HG03159 (cell line): ENCODE measurements around the gene KIF5A.
A peak's percentile ranks its signal among the peaks of the same experiment; 100 is the strongest.

Experiments
- ATAC-seq: cut with Tn5 transposase; IDR thresholded peaks from one replicate; pipeline ENCODE4 v1.9.1; 2021; ENCODE audit warnings: mild to moderate bottlenecking, moderate library complexity; ENCODE audit not compliant: unreplicated experiment

KIF5A gene

GRCh38 chr12:57519796-57520052 is 30.1 kb upstream of the KIF5A start:
- peak; percentile 0 for ATAC-seq

DNA sequence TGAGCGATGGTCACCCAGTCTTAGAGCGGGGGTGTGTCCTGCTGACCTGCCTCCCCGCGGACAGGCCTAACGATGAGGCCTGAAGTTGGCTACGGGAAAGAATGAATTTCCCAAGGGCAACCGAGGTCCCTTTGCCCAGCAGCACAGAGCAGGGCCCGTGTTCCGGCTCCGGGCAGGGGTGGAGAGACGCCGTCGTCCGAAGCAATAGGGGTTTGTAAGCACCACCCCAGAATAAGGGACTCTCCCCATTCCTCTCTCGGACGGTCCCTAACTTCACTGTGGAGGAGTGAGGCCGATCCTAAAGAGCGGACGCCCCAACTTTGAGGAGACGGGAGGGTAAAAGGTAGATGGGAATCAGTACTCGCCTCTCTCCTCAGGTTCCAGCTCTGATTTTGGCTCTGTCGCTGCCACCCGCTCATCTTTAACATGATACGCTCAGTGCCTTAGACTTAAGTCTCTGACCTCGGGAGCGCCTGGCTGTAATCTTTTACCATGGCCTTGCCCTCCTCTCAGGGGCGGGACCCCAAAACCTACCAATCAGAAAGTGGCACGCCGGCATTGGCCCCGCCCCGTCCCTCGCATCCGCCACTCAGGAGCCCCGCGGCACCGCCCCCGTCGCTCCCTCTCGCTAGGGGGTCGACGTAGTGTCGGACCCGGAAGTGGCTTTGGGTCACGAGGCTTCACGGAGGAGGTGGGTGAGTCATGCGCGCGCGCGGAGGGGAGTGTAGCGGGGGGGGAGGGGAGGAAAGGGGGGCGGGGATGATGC is 29.6 kb upstream of the KIF5A start, which contains the start of gene DDIT3:
DDIT3 (minus strand) TSS at position 462 of the 766 bp plus-strand sequence. CDS start 3,108 bp downstream, outside the sequence.
- ATAC-seq: peak; percentile 68

DNA sequence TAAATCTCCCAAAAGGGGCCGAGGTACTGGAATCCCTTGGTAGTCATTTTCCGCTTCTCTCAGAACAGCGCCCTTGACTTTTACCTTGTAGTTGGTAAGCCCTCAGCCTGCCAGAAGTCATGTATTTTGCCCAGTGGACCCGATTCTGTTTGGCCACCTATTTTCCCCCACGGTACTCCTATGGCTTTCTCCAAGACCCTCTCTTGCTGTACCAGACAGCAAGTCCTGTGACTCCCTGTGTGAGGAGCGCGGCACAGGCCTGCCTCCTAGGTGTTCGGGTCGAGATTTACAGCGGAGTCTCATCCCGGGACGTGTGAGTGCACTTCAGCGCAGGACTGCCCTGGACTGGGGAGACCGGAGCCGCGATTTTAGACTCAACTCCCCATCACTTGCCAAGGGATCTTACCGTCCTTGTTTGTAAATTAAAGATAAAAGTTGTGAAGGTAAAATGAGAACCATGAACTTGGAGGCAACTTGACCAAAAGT is 28.3 kb upstream of the KIF5A start:
- no peak for ATAC-seq

DNA sequence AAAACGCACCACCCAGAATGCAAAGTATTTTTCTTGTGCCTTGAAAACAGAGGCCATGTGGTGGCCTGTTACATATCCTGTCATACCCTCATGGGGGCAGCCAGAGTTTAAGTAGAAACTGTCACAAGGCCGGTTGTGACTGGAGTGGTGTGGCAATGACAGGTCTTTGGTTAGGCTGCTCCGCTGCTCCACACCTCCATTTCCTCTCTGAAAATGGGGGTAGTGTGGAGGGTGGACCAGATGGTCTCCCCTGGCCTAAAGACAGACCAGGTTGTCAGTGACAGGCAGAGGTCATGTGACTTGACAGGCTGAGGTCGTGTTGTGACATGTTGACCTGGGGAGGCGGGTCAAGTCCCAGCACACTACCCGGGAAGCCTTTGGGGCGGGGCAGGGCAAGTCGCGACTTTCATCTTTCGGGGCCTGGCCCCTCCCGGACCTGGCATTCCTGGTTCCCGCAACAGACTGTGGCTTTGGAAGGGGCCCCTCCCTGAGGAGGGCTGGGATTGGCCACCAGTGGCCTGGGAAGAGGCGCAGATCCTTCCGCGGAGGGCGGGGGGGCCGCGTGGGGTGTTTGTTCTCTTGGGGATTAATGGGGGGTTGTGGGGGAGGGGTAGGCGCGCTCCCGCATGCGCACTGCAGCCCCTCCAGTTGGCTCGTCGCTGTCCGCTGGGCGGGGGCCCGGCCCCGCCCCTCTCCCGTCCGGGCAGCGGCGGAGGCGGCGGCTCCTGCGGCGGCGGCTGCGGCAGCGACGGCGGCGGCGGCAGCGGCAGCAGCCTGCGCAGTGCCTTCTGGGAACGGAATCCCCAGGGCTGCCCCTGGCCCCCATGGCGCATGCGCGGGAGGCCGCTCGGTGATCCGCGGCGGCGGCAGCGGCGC is 27.6 kb upstream of the KIF5A start, which contains the start of gene MBD6:
MBD6 (plus strand) TSS at position 814 of the 876 bp plus-strand sequence. CDS start 1,480 bp downstream, outside the sequence.
- ATAC-seq: peak; percentile 35

GRCh38 chr12:57522887-57523705 is 26.7 kb upstream of the KIF5A start:
- no peak for ATAC-seq

- no peak for ATAC-seq
Measured at GRCh38 chr12:57523706-57524614, 25.9 kb upstream of the KIF5A start.

DNA sequence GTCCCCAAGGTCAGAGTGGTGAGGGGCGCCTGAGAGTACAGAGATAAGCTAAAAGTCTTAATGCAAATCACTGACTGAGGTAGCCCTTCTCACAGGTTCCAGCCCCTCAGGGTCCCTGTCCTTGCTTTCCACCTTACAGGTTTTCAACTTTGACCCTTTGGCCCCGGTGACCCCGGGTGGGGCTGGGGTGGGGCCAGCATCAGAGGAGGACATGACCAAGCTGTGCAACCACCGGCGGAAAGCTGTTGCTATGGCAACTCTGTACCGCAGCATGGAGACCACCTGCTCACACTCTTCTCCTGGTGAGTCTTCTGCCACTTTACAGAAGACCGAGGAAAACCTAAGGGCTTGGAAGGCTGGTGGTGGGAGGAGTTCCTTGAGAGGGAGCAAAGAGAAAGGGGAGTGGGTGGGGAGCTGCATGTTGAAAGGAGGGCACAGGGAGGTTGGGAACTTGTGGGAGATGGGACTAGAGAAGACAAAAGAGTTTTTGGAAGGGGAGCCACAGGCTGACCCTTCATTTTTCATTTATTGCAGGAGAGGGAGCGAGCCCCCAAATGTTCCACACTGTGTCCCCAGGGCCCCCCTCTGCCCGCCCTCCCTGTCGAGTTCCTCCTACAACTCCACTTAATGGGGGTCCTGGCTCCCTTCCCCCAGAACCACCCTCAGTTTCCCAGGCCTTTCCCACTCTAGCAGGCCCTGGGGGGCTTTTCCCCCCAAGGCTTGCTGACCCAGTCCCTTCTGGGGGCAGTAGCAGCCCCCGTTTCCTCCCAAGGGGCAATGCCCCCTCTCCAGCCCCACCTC is 24.8 kb upstream of the KIF5A start:
- no peak for ATAC-seq

DNA sequence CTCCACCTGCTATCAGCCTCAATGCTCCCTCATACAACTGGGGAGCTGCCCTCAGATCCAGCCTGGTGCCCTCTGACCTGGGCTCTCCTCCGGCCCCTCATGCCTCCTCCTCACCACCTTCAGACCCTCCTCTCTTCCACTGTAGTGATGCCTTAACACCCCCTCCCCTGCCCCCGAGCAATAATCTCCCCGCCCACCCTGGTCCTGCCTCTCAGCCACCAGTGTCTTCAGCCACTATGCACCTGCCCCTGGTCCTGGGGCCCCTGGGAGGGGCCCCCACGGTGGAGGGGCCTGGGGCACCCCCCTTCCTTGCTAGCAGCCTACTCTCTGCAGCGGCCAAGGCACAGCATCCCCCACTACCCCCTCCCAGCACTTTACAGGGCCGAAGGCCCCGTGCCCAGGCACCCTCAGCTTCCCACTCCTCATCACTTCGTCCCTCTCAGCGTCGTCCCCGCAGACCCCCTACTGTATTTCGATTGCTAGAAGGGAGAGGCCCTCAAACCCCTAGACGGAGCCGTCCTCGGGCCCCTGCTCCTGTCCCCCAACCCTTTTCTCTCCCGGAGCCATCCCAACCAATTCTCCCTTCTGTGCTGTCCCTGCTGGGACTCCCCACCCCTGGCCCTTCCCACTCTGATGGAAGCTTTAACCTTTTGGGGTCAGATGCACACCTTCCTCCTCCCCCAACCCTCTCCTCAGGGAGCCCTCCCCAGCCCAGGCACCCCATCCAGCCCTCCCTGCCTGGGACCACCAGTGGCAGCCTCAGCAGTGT is 24.0 kb upstream of the KIF5A start:
- ATAC-seq: no peak

GRCh38 chr12:57526477-57527126 is 23.2 kb upstream of the KIF5A start:
- no peak for ATAC-seq

DNA sequence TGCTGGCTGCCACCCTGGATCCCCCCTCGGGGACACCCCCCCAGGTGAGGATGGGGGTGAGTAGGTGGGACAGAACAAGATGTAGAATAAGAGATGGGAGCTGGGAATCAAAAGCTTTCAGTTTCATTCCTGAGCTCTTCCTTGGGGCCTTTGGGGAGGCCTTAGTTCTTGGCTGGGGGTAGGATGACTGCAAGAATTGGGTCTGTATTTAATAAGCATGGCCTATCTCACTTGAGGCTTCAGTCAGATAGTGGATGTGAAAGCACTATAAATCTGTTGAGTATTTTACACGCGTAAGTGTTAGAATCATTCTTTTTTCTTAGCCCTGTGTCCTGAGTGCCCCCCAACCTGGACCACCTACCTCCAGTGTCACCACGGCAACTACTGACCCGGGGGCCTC is 22.7 kb upstream of the KIF5A start:
- ATAC-seq: no peak

DNA sequence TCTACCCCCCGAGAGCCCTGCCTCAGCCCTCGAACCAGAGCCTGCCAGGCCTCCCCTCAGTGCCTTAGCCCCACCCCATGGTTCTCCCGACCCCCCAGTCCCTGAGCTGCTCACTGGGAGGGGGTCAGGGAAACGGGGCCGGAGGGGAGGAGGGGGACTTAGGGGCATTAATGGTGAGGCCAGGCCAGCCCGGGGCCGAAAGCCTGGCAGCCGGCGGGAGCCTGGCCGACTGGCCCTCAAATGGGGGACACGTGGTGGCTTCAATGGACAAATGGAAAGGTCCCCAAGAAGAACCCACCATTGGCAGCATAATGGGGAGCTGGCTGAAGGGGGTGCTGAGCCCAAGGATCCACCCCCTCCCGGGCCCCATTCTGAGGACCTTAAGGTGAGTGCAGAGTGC is 21.7 kb upstream of the KIF5A start:
- ATAC-seq: no peak

DNA sequence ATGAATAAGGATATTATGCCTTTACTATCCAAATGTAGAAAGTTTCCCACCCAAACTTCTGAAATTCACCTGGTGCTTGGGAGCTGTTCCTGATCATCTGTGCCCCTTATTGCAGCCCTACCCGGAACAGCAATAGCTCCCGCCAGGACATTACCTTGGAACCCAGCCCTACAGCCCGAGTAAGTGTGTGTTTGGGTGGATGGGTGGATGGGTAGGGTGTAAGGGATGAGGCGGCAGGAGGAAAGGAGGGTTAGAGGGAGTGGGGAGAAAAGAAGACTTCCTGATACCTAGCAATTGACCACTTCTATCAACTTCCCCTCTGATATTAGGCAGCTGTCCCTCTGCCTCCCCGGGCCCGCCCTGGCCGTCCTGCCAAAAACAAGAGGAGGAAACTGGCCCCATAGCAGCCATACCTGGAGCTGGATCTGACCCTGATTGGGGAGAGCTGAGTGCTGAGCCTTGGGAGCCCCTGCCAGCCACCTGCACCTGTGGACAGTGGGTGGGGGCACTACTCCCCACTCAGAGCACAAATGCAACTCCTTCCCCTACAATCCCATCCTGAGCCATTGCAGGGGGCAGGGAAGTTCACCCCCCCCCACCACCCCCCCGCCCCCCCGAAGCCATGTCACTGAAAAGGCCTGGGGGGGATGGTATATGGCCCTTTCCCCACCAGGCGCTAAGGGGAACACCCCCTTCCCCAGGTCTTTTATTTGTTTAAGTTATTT is 20.9 kb upstream of the KIF5A start:
- no peak for ATAC-seq

GRCh38 chr12:57529831-57530230 is 20.0 kb upstream of the KIF5A start:
- ATAC-seq: no peak

DNA sequence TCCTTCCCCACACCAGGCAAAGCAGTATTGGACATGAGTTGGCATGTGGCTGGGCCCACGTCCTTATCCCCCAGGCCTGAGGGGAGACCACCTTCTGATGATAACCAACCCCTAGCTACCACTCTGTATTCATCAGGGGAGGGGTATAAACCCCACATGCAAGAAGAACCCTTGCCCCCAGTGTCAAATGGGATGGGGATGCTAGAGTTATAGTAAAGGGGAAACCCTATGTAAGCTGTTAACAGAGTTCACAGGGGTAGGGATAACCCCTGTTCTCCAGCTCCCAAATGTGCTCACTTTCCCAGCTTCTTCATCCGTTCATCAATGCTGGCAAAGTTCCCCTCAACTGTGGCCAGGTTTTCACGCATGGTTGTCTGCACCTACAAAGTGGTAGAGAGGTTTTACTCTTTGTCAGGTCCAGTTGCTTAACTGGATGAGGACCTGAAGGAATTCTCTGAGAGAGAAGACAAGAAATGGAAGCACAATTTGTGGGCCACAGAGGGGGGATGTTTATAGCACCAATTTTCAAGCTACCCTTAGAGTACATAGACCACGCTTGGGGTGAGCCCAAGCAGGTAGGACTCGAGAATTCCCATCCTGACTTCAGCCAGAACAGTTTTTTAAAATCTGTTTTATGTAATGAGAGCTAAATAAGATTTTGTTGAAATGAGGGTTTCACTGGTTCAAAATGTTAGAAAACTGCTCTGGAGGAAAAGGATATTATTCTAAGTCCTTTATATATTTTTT is 19.3 kb upstream of the KIF5A start:
- no peak for ATAC-seq

DNA sequence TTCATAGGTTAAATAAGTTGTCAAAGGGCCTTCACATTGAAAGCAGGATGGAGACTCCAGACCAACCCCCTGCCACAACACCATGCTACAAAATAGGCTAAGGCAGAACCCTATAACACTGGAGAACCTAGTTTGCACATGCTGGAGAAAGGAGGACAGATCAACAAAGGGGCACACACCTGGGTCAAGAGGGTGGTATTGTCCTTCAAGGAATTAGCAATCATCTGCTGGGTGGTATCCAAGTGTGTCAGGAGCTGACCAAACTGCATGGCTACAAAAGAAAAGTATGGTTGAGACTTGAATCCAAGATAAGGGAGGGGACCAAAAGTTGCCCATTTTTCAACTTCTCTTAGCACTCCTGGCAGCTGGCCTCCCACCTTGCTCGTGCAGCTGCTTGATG is 18.0 kb upstream of the KIF5A start:
- no peak for ATAC-seq

DNA sequence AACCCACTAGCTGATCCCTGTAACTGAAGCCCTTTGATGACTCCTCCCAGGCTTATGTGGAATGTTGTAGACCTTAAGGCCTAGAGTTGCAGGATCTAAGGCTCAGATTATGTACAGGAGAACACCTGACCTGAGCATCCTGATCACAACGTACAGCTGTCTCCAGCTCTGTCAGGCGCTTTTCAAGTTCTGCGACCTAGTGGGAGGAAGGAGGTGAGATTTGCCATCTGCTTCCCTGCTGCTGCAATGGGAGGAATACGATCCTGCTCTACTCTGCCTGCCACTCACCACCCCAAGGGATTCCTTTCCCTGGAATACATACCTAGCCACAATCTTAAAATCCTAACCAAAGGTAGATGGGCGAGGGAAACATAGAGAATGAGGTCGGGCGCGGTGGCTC is 16.7 kb upstream of the KIF5A start:
- ATAC-seq: no peak

DNA sequence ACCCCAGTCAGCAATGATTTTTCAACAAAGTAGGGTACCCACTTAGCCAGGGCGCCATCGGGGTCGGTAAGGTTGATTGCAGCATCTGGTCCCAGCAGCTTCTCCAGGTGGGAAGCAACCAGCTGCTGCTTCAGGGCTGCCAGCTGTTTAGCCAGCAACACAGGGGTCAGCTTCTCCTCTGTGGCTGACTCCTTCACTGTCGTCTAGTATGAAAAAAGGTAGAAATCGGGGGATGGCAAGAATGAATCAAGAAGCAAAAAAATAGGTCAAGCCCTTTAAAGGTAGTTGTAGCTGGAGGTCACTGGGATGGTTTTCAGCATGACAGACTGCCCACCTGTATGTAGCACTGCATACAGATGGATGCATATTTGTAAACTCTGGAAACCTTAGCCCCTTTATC is 15.6 kb upstream of the KIF5A start:
- ATAC-seq: no peak
